Sigmoid colon (tissue), 4 donors: ENCODE measurements around the gene ST6GALNAC1.

Experiments
- CTCF ChIP-seq, 4 experiments: fragments of 450-650 bp in 3 of 4; fragments of 200-600 bp in 1 of 4; IDR thresholded peaks; one replicate each; pipeline ENCODE4 v1.5.1; 2016 to 2019; ENCODE audit warnings: antibody characterized with exemption in 4 of 4, mild to moderate bottlenecking in 3 of 4, moderate library complexity in 2 of 4
- EP300 ChIP-seq, 4 donors: sonication (generic); formaldehyde crosslinking; IDR thresholded peaks; one replicate each; pipeline ENCODE4 v1.6.1; 2017; ENCODE audit warnings: antibody characterized with exemption in 4 of 4
- POLR2A ChIP-seq, 2 donors: fragments of 450-650 bp; IDR thresholded peaks; one replicate each; pipeline ENCODE4 v1.6.1; 2016; ENCODE audit warnings: antibody characterized with exemption in 2 of 2, mild to moderate bottlenecking in 2 of 2, moderate library complexity in 2 of 2
- POLR2AphosphoS5 ChIP-seq, 4 donors: sonication (generic); formaldehyde crosslinking; IDR thresholded peaks; one replicate each; pipeline ENCODE4 v1.6.1; 2017; ENCODE audit warnings: antibody characterized with exemption in 4 of 4

- TF ChIP-seq POLR2AphosphoS5 (IDR thresholded peaks at IDR 0.05) (no peak), EP300 (IDR thresholded peaks at IDR 0.05) (no peak), POLR2A (IDR thresholded peaks at IDR 0.05) (no peak), CTCF (IDR thresholded peaks at IDR 0.05) (no peak)
Observed at GRCh38 chr17:76642032-76642561, 1.5 kb downstream of the ST6GALNAC1 start.
